GM19023 (cell line): Measurements from ENCODE around the gene ARL5A.

ENCODE experiments used
- ATAC-seq: cut with Tn5 transposase; IDR thresholded peaks from one replicate; pipeline ENCODE4 v1.9.1; 2021; ENCODE audit warnings: mild to moderate bottlenecking, moderate library complexity; ENCODE audit not compliant: unreplicated experiment

Gene ARL5A

GRCh38 chr2:151769606-151770005, 58.6 kb downstream of the ARL5A start:
- ATAC-seq, result no peak

GRCh38 chr2:151767536-151767935, 60.7 kb downstream of the ARL5A start:
- no peak for ATAC-seq

GRCh38 chr2:151766437-151767153, 61.6 kb downstream of the ARL5A start:
- ATAC-seq, result peak; percentile 55

DNA sequence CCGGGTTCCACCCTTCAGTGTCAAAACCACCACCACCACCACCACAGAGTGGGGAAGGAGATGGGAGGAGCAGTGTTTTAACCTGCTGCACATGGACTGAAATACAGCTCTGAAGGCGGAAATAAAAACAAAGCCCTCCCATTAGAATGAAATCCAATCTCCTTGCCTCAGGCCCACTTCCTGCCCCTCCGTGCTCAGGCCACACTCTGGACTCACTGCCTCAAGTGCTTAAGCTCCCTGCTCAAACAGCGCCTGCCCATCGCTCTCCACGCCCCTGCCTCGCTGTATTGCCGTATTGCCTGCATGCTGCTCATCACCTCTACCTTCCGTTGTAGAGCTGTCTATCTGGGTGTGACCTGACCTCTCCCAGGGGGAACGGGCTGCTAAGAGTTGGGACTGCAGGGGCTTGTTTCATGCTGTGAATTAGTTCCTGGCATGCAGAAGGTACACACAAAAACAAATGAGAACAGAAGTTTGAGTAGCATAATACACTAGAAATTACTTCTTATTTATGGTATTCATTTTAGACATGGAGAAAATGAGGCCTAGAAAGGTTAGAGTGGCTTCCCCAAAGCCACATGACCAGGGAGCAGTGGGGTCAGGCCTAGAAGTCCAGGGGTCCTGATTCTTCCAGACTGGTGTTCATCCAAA, 62.3 kb downstream of the ARL5A start:
- no peak for ATAC-seq

DNA sequence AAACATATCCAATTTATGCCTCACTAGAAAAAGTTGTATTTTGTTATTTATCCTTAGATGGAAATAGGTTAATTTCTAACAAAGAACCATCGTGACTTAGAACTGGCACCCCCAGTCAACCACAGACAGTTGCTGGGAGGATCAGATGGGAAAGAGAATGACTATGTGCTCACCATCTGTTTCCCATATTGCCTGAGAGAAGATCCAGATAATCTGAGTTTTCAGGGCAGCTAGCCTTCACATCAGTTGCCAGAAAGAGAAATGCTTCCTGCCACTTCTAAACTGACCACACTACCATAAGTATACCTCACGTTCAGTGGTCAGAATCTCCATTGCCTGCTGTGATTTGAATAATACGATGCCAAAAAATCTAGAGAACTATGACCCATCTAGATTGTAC, 65.5 kb downstream of the ARL5A start:
- no peak for ATAC-seq

DNA sequence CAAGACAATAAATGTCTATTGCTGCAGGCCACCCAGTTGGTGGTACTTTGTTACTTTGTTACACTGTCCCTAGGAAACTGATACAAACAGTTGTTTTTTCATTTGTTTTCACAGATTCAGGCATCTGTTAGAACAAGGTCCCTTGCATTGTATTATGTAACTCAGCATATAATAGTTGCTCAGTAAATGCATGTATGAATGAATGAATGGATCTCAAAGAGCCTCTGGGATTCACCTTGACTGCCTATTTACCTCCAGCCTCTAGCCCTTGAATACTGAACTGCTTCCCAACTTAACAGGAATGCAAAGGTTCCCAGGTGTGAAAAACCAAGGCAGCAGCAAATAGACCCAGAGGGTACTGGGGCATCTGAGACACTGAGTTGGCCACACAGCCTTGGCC, 66.5 kb downstream of the ARL5A start:
- no peak for ATAC-seq

GRCh38 chr2:151761193-151761592, 67.0 kb downstream of the ARL5A start:
- ATAC-seq, result no peak

DNA sequence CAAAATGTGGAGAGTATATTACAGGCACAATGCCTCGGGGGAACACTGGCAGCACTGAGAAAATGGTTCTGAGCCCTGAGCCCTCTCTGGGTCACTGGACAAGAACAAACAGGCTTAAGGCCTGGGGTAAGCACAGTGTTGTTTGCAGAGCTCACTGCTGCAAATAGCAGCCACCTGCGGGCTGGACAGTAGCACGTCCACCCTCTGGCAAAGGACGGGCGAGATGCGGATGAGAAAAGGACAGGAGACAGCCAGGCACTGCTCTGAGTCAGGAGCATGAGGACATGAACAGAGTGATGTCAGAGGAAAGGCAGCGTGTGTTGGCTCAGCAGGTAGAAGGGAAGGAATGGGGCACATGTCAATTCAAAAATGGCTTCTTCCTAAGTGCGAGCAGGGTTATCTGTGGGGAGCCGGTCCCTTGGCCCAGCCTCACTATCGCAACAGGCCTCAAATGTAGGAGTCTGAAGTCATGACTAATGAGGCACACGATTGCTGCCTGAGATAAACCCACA, 68.0 kb downstream of the ARL5A start:
- no peak for ATAC-seq

- ATAC-seq, result no peak
Measured at GRCh38 chr2:151758744-151759143, 69.5 kb downstream of the ARL5A start.

- no peak for ATAC-seq
Measured at GRCh38 chr2:151757861-151758260, 70.4 kb downstream of the ARL5A start.

DNA sequence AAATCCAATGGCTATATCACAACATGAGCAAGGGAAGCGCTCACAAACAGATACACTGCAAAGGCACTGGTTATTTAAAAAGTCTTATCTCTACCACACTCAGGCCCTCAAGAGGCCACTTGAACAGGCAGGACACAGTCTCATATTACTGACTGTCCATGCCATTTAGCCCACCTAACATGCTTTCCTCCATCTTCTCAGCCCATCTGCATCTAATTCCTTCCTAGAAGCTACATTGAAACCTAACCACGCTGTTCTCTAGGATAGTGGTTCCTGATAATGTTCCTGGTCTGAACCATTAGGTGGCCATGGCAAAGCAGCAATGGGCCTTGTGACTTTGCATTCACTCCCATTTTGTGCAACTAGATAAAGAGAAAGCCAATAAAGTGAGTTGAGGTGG, 71.4 kb downstream of the ARL5A start:
- no peak for ATAC-seq

GRCh38 chr2:151754253-151754897, 73.8 kb downstream of the ARL5A start:
- no peak for ATAC-seq

DNA sequence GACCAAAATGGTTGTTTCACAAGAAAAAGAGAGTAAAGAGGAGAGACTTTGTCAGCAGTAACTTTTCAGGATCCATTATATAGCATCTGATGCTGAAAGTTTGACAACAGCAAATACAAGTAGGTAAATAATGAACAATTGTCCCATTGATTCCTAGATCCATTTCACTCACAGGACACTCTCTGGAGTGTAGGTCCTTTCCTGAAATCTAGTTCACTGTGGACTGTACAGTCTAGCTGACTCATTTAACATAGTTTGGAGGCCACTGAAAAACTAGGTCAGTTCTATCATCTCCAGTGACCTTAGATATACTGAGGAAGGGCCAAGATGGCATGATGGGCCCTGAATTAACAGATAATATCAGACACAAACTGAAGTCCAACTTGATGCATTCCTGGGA, 74.7 kb downstream of the ARL5A start:
- no peak for ATAC-seq
